ENCODE results near the gene TMPRSS5.

GRCh38 chr11:113695207-113695606 is 10.9 kb downstream of the TMPRSS5 start:
- no peak for TF ChIP-seq CTCF (IDR thresholded peaks at IDR 0.05; ENCODE audit: poor library complexity, severe bottlenecking)
- no peak for TF ChIP-seq MXI1 (conservative IDR thresholded peaks at IDR 0.05; ENCODE audit: poor library complexity, severe bottlenecking)
- no peak for TF ChIP-seq POLR2AphosphoS5 (IDR thresholded peaks at IDR 0.05)
- no peak for TF ChIP-seq RAD21 (conservative IDR thresholded peaks at IDR 0.05)
- no peak for TF ChIP-seq SMC3 (conservative IDR thresholded peaks at IDR 0.05; ENCODE audit: poor library complexity)
- TF ChIP-seq EZH2 (IDR thresholded peaks at IDR 0.05; ENCODE audit: borderline replicate concordance, insufficient read depth, low read length, poor library complexity, severe bottlenecking) = no peak
- no peak for TF ChIP-seq REST (IDR thresholded peaks at IDR 0.05; ENCODE audit: borderline replicate concordance)
- no peak for TF ChIP-seq EP300 (conservative IDR thresholded peaks at IDR 0.05; ENCODE audit: poor library complexity, severe bottlenecking)
